ENCODE data around the gene PTGES. TPM values are rescaled to one million over a fixed set of nuclear protein-coding genes. Genes with fewer than 3 reads are reported as not detected.
"Not testable (repeated sequence)": the region's sequence is repeated elsewhere in the genome, so short reads cannot be mapped to it uniquely, and the experiment has no call there.

PTGES gene
- polyA plus RNA-seq, 3 donors = 0.29 to 1.8 (median 0.84) TPM

- 5% methylated on average over 15 of the region's 16 CpGs for WGBS (ENCODE audit: insufficient coverage)
- Mint-ChIP-seq H3K4me1 (peaks cover 82% of the 10 kb centered on the region), H3K9me3 (peaks cover 0 to 2% (median 0%) of the 10 kb centered on the region in 7 donors), H3K4me3 (peak overlapping the region; percentile 71 to 83), H3K36me3 (peaks cover 2 to 8% of the 10 kb centered on the region in 2 donors), H3K27me3 (ENCODE audit: low read depth in 3 of 3) (peaks cover 10 to 15% (median 10%) of the 10 kb centered on the region in 3 donors), H3K27ac (peak overlapping the region; percentile 95 to 99 (median 97))
- no peak overlapping the region for H2AFZ ChIP-seq (ENCODE audit: insufficient read depth, low read depth, low read length, poor library complexity, severe bottlenecking)
- intact Hi-C loops (cut with micrococcal nuclease) = loop anchor here (1.0 to 10.0 kb wide), 4 partner anchors 14 to 432 kb away; no protein-coding TSS in a partner anchor
- H3K9ac ChIP-seq (ENCODE audit: insufficient read depth, low read length, poor library complexity, severe bottlenecking) = no peak overlapping the region
- peak overlapping the region; percentile 62 for H3K4me2 ChIP-seq (replicated peaks; ENCODE audit: extremely low read depth, low read length, poor library complexity, severe bottlenecking)
- peaks cover 75 to 83% of the 10 kb centered on the region in 2 donors for H3K4me1 ChIP-seq (ENCODE audit: control insufficient read depth in 1 of 2, insufficient read depth in 2 of 2, low read length in 2 of 2)
- no peaks in the 10 kb centered on the region for H3K9me3 ChIP-seq (replicated peaks in 1 of 2; ENCODE audit: control insufficient read depth in 1 of 2, insufficient read depth in 1 of 2, low read length in 2 of 2)
- DNase-seq = peak; percentile 100
- TF ChIP-seq CTCF (IDR thresholded peaks at IDR 0.05) = no peak
- H4K20me1 ChIP-seq (ENCODE audit: insufficient read depth, low read length) = no peaks in the 10 kb centered on the region
- H3K27ac ChIP-seq (ENCODE audit: low read depth in 1 of 2, low read length in 2 of 2) = peak overlapping the region; percentile 61 to 81
- H3K79me2 ChIP-seq (ENCODE audit: insufficient read depth, low read length) = no peaks in the 10 kb centered on the region
- no peaks in the 10 kb centered on the region for H3K36me3 ChIP-seq (replicated peaks in 1 of 2; ENCODE audit: control insufficient read depth in 1 of 2, insufficient read depth in 2 of 2, low read length in 2 of 2)
- H3K27me3 ChIP-seq (ENCODE audit: control insufficient read depth in 2 of 2, insufficient read depth in 2 of 2, low read length in 2 of 2) = no peaks in the 10 kb centered on the region
- peak overlapping the region in 1 of 3 experiments; percentile 57 for H3K4me3 ChIP-seq (replicated peaks in 1 of 3; ENCODE audit: low read depth in 2 of 3, low read length in 3 of 3)
These were observed 24.3 kb upstream of the PTGES start for GRCh38 chr9:129776938-129777768.

GRCh38 chr9:129776566-129776937 lies 23.7 kb upstream of the PTGES start:
- peak overlapping the region; percentile 95 to 99 (median 97) for H3K27ac Mint-ChIP-seq
- H3K27ac ChIP-seq (ENCODE audit: low read depth in 1 of 2, low read length in 2 of 2) = peak overlapping the region; percentile 61 to 81
- peaks cover 85% of the 10 kb centered on the region for H3K4me1 Mint-ChIP-seq
- H3K4me3 Mint-ChIP-seq = peak overlapping the region; percentile 19 to 71
- no peaks in the 10 kb centered on the region for H3K79me2 ChIP-seq (ENCODE audit: insufficient read depth, low read length)
- H4K20me1 ChIP-seq (ENCODE audit: insufficient read depth, low read length) = no peaks in the 10 kb centered on the region
- H3K27me3 ChIP-seq (ENCODE audit: control insufficient read depth in 2 of 2, insufficient read depth in 2 of 2, low read length in 2 of 2) = no peaks in the 10 kb centered on the region
- DNase-seq = no peak
- peak overlapping the region; percentile 62 for H3K4me2 ChIP-seq (replicated peaks; ENCODE audit: extremely low read depth, low read length, poor library complexity, severe bottlenecking)
- peaks cover 75 to 83% of the 10 kb centered on the region in 2 donors for H3K4me1 ChIP-seq (ENCODE audit: control insufficient read depth in 1 of 2, insufficient read depth in 2 of 2, low read length in 2 of 2)
- H3K9me3 Mint-ChIP-seq = peaks cover 0 to 2% (median 0%) of the 10 kb centered on the region in 7 donors
- H3K36me3 ChIP-seq (replicated peaks in 1 of 2; ENCODE audit: control insufficient read depth in 1 of 2, insufficient read depth in 2 of 2, low read length in 2 of 2) = no peaks in the 10 kb centered on the region
- intact Hi-C loops (cut with micrococcal nuclease) = loop anchor here (2.0 to 10.0 kb wide), 3 partner anchors 14 to 432 kb away; no protein-coding TSS in a partner anchor
- no peak overlapping the region for H2AFZ ChIP-seq (ENCODE audit: insufficient read depth, low read depth, low read length, poor library complexity, severe bottlenecking)
- peaks cover 9 to 15% (median 9%) of the 10 kb centered on the region in 3 donors for H3K27me3 Mint-ChIP-seq (ENCODE audit: low read depth in 3 of 3)
- WGBS (ENCODE audit: insufficient coverage) = 70% methylated on average over 6 of the region's 8 CpGs
- H3K4me3 ChIP-seq (replicated peaks in 1 of 3; ENCODE audit: low read depth in 2 of 3, low read length in 3 of 3) = peak overlapping the region in 1 of 3 experiments; percentile 57
- H3K36me3 Mint-ChIP-seq = peaks cover 2 to 8% of the 10 kb centered on the region in 2 donors
- no peak for TF ChIP-seq CTCF (IDR thresholded peaks at IDR 0.05)
- no peak overlapping the region for H3K9ac ChIP-seq (ENCODE audit: insufficient read depth, low read length, poor library complexity, severe bottlenecking)
- H3K9me3 ChIP-seq (replicated peaks in 1 of 2; ENCODE audit: control insufficient read depth in 1 of 2, insufficient read depth in 1 of 2, low read length in 2 of 2) = no peaks in the 10 kb centered on the region

- Histone ChIP-seq H3K4me1 (ENCODE audit: control insufficient read depth in 1 of 2, insufficient read depth in 2 of 2, low read length in 2 of 2) (peaks cover 75 to 83% of the 10 kb centered on the region in 2 donors), H3K27ac (ENCODE audit: low read depth in 1 of 2, low read length in 2 of 2) (peak overlapping the region in 1 of 2 donors; percentile 81)
- not testable (repeated sequence) for H2AFZ ChIP-seq (ENCODE audit: insufficient read depth, low read depth, low read length, poor library complexity, severe bottlenecking); H3K36me3 ChIP-seq (replicated peaks in 1 of 2; ENCODE audit: control insufficient read depth in 1 of 2, insufficient read depth in 2 of 2, low read length in 2 of 2); H3K79me2 ChIP-seq (ENCODE audit: insufficient read depth, low read length); H3K4me3 Mint-ChIP-seq; H4K20me1 ChIP-seq (ENCODE audit: insufficient read depth, low read length); H3K27me3 ChIP-seq (ENCODE audit: control insufficient read depth in 2 of 2, insufficient read depth in 2 of 2, low read length in 2 of 2); H3K4me3 ChIP-seq (replicated peaks in 1 of 3; ENCODE audit: low read depth in 2 of 3, low read length in 3 of 3); DNase-seq; H3K4me2 ChIP-seq (replicated peaks; ENCODE audit: extremely low read depth, low read length, poor library complexity, severe bottlenecking); H3K9me3 ChIP-seq (replicated peaks in 1 of 2; ENCODE audit: control insufficient read depth in 1 of 2, insufficient read depth in 1 of 2, low read length in 2 of 2); H3K9me3 Mint-ChIP-seq; H3K36me3 Mint-ChIP-seq; H3K9ac ChIP-seq (ENCODE audit: insufficient read depth, low read length, poor library complexity, severe bottlenecking)
- intact Hi-C loops (cut with micrococcal nuclease) = loop anchor here (2.0 to 10.0 kb wide), 3 partner anchors 13 to 431 kb away; no protein-coding TSS in a partner anchor
- no CpG with 5 or more reads among the region's 4 CpGs for WGBS (ENCODE audit: insufficient coverage)
- Mint-ChIP-seq H3K27me3 (ENCODE audit: low read depth in 3 of 3) (peaks cover 6 to 15% (median 9%) of the 10 kb centered on the region in 3 donors), H3K4me1 (peaks cover 84% of the 10 kb centered on the region), H3K27ac (peak overlapping the region; percentile 95 to 99 (median 97))
These were observed 23.3 kb upstream of the PTGES start for GRCh38 chr9:129776096-129776495.
